HCT116 (cell line): ENCODE results near the gene MUC22. TPM values are rescaled to one million over a fixed set of nuclear protein-coding genes. Genes with fewer than 3 reads are reported as not detected.

ENCODE experiments used
- ATAC-seq: fragments of 200-7000 bp; cut with Tn5 transposase; 2 replicates; pipeline ENCODE4 v1.9.1; 2020; ENCODE audit warnings: mild to moderate bottlenecking, moderate library complexity
- BruUV-seq: library from RNA; stranded (reverse); fragments of 400-500 nt; replicated peaks from 2 replicates; lab custom pipeline; 2021; lab: Mats Ljungman, UMichigan
- CTCF ChIA-PET: fragments of 300-600 bp; sonication (Branson Sonifier 250); formaldehyde crosslinking; loops from one replicate; lab custom pipeline; 2021; ENCODE audit warnings: antibody characterized with exemption; lab: Charles Lee
- POLR2A ChIA-PET: fragments of 300-600, 350-600 bp; sonication (Branson Sonifier 250); formaldehyde crosslinking; loops from one replicate; lab custom pipeline; 2021; ENCODE audit warnings: antibody characterized with exemption; lab: Charles Lee
- RAD21 ChIA-PET, 2 experiments: fragments of 300-600 bp; sonication (Branson Sonifier 250); formaldehyde crosslinking; loops; one replicate each; lab custom pipeline; 2023; ENCODE audit warnings: low total read pairs in 2 of 2; ENCODE audit not compliant: uncharacterized antibody in 2 of 2, unreplicated experiment in 2 of 2, low non-redundant PET in 1 of 2; lab: Charles Lee
- DNase-seq: peaks from one replicate; pipeline ENCODE4 v3.0.0-alpha.2; 2010; ENCODE audit warnings: low read depth, low spot score
- H2AFZ ChIP-seq: fragments of 200-600 bp; shearing (Covaris generic), sonication (generic); 2 replicates; pipeline ENCODE4 v1.6.1; 2017; ENCODE audit warnings: low read depth, mixed run types, mixed read lengths, antibody characterized with exemption, low read length; ENCODE audit not compliant: poor library complexity, severe bottlenecking
- H3K27ac ChIP-seq: 2 replicates; pipeline ENCODE4 v1.5.1; 2012; ENCODE audit warnings: low read depth, low read length
- H3K27me3 ChIP-seq: fragments of 200-600 bp; sonication (generic); 2 replicates; pipeline ENCODE4 v1.6.1; 2016; ENCODE audit warnings: mixed run types, low read length, mixed read lengths; ENCODE audit not compliant: insufficient read depth
- H3K36me3 ChIP-seq, 2 experiments: fragments of 200-500 bp in 1 of 2; fragments of 200-600 bp in 1 of 2; sonication (Bioruptor generic) in 1 of 2; sonication (generic) in 1 of 2; 2 replicates each; pipeline versions ENCODE4 v1.5.1 to v1.6.1; 2014 to 2016; ENCODE audit warnings: low read length in 2 of 2, inconsistent platforms in 1 of 2, mixed read lengths in 1 of 2, mixed run types in 1 of 2; ENCODE audit not compliant: insufficient read depth in 2 of 2, control insufficient read depth in 1 of 2
- H3K4me1 ChIP-seq, 2 experiments: fragments of 200-600 bp in 1 of 2; sonication (generic) in 1 of 2; 2 replicates each; pipeline versions ENCODE4 v1.5.1 to v1.6.1; 2012 to 2017; ENCODE audit warnings: low read length in 2 of 2, inconsistent platforms in 1 of 2, mild to moderate bottlenecking in 1 of 2, mixed read lengths in 1 of 2, mixed run types in 1 of 2, moderate library complexity in 1 of 2; ENCODE audit not compliant: insufficient read depth in 2 of 2, control insufficient read depth in 1 of 2
- H3K4me2 ChIP-seq: fragments of 200-600 bp; sonication (generic); 2 replicates; pipeline ENCODE4 v1.6.1; 2017; ENCODE audit warnings: mixed run types, low read length, mixed read lengths
- H3K4me3 ChIP-seq, 2 experiments: fragments of 200-600 bp in 1 of 2; sonication (generic) in 1 of 2; replicated peaks in 1 of 2; 2 replicates each; pipeline ENCODE4 v1.5.1; 2011 to 2016; ENCODE audit warnings: low read length in 2 of 2, control low read depth in 1 of 2, low read depth in 1 of 2, mild to moderate bottlenecking in 1 of 2, mixed read lengths in 1 of 2, mixed run types in 1 of 2
- H3K79me2 ChIP-seq: fragments of 200-600 bp; sonication (generic); 2 replicates; pipeline ENCODE4 v1.6.1; 2017; ENCODE audit warnings: mild to moderate bottlenecking, mixed run types, low read length, moderate library complexity, mixed read lengths; ENCODE audit not compliant: insufficient read depth
- H3K9ac ChIP-seq: fragments of 200-600 bp; sonication (generic); 2 replicates; pipeline ENCODE4 v1.6.1; 2016; ENCODE audit warnings: low read length, mixed read lengths
- H3K9me2 ChIP-seq: fragments of 200-600 bp; sonication (generic), shearing (Covaris generic); 2 replicates; pipeline ENCODE4 v1.6.1; 2017; ENCODE audit warnings: mixed run types, mild to moderate bottlenecking, moderate library complexity; ENCODE audit not compliant: insufficient read depth
- H3K9me3 ChIP-seq, 2 experiments: fragments of 200-500 bp in 1 of 2; fragments of 200-600 bp in 1 of 2; sonication (Bioruptor generic) in 1 of 2; sonication (generic) in 1 of 2; 2 replicates each; pipeline ENCODE4 v1.6.1; 2014 to 2017; ENCODE audit warnings: low read length in 2 of 2, mixed read lengths in 2 of 2, inconsistent platforms in 1 of 2, low read depth in 1 of 2, mild to moderate bottlenecking in 1 of 2, mixed run types in 1 of 2, moderate library complexity in 1 of 2; ENCODE audit not compliant: control insufficient read depth in 1 of 2, insufficient read depth in 1 of 2
- H4K20me1 ChIP-seq: fragments of 200-600 bp; sonication (generic), shearing (Covaris generic); 2 replicates; pipeline ENCODE4 v1.6.1; 2017; ENCODE audit warnings: mixed run types, mild to moderate bottlenecking, moderate library complexity; ENCODE audit not compliant: insufficient read depth
- CBX3 ChIP-seq: IDR thresholded peaks from 2 replicates; pipeline ENCODE4 v1.6.1; 2012; ENCODE audit warnings: low read depth
- CTCF ChIP-seq, 3 experiments: fragments of 200-600 bp in 1 of 3; sonication (generic) in 1 of 3; IDR thresholded peaks in 2 of 3; conservative IDR thresholded peaks in 1 of 3; 2 replicates each; pipeline ENCODE4 v1.5.1; 2012 to 2017; ENCODE audit warnings: low read depth in 2 of 3, low read length in 2 of 3, antibody characterized with exemption in 1 of 3, borderline replicate concordance in 1 of 3, control low read depth in 1 of 3, mild to moderate bottlenecking in 1 of 3, mixed read lengths in 1 of 3, mixed run types in 1 of 3, moderate library complexity in 1 of 3; ENCODE audit not compliant: insufficient read depth in 1 of 3
- EGR1 ChIP-seq: IDR thresholded peaks from 2 replicates; pipeline ENCODE4 v1.6.1; 2012; ENCODE audit warnings: low read depth
- ELF1 ChIP-seq: IDR thresholded peaks from 2 replicates; pipeline ENCODE4 v1.6.1; 2012; ENCODE audit warnings: low read depth, borderline replicate concordance
- EZH2 ChIP-seq: fragments of 200-600 bp; sonication (generic); IDR thresholded peaks from 2 replicates; pipeline ENCODE4 v1.6.1; 2017; ENCODE audit warnings: antibody characterized with exemption, mixed run types
- EZH2phosphoT487 ChIP-seq: fragments of 200-600 bp; IDR thresholded peaks from 2 replicates; pipeline ENCODE4 v1.6.1; 2018; ENCODE audit warnings: antibody characterized with exemption, borderline replicate concordance
- JUND ChIP-seq: IDR thresholded peaks from 2 replicates; pipeline ENCODE4 v1.6.1; 2012
- POLR2A ChIP-seq: IDR thresholded peaks from 2 replicates; pipeline ENCODE4 v1.7.0; 2011; ENCODE audit warnings: borderline replicate concordance; ENCODE audit not compliant: insufficient read depth, insufficient read length; ENCODE audit errors: extremely low read depth
- POLR2AphosphoS5 ChIP-seq: IDR thresholded peaks from 2 replicates; pipeline ENCODE4 v1.6.1; 2011; ENCODE audit warnings: mild to moderate bottlenecking, low read depth, low read length, moderate library complexity
- RAD21 ChIP-seq: IDR thresholded peaks from 2 replicates; pipeline ENCODE4 v1.6.1; 2012; ENCODE audit warnings: low read depth, mild to moderate bottlenecking
- REST ChIP-seq: IDR thresholded peaks from 2 replicates; pipeline ENCODE4 v1.6.1; 2012; ENCODE audit warnings: low read depth
- SIN3A ChIP-seq: IDR thresholded peaks from 2 replicates; pipeline ENCODE4 v1.6.1; 2012; ENCODE audit warnings: low read depth
- SRF ChIP-seq: IDR thresholded peaks from 2 replicates; pipeline ENCODE4 v1.6.1; 2012; ENCODE audit warnings: low read depth
- TCF7L2 ChIP-seq: IDR thresholded peaks from 2 replicates; pipeline ENCODE4 v1.7.0; 2011; ENCODE audit warnings: borderline replicate concordance, inconsistent platforms; ENCODE audit not compliant: insufficient read depth, insufficient read length; ENCODE audit errors: extremely low read depth
- ZBTB33 ChIP-seq: IDR thresholded peaks from 2 replicates; pipeline ENCODE4 v1.6.1; 2011; ENCODE audit warnings: mild to moderate bottlenecking, low read length, moderate library complexity; ENCODE audit not compliant: insufficient replicate concordance; ENCODE audit errors: extremely low read depth
- ZFX ChIP-seq: fragments of 450-650 bp; IDR thresholded peaks from 2 replicates; pipeline ENCODE4 v1.6.1; 2017
- intact Hi-C: fragments of 100-400 bp; cut with micrococcal nuclease; formaldehyde crosslinking; loops from 2 replicates; pipeline ENCODE4 v1.10.0; 2022
- total RNA-seq: library from RNA; stranded (reverse); gene quantifications from one replicate; pipeline ENCODE4 v1.2.1, GENCODE V29; 2021; ENCODE audit not compliant: unreplicated experiment

The MUC22 gene
- total RNA-seq, 1 experiment from 2014 or later = not detected

- H3K27ac ChIP-seq = no peak overlapping the region
- RAD21 ChIA-PET = no interaction called here
- no peaks in the 10 kb centered on the region for H3K79me2 ChIP-seq
- no TSS peak for BruUV-seq
- H2AFZ ChIP-seq = no peak overlapping the region
- no peaks in the 10 kb centered on the region for H3K4me1 ChIP-seq
- ATAC-seq (no peak), DNase-seq (no peak)
- no peak overlapping the region for H3K9ac ChIP-seq
- no peak overlapping the region for H3K4me2 ChIP-seq
- no peaks in the 10 kb centered on the region for H4K20me1 ChIP-seq
- POLR2A ChIA-PET = no interaction called here
- CTCF ChIA-PET = no interaction called here
- H3K4me3 ChIP-seq = no peak overlapping the region
- no peaks in the 10 kb centered on the region for H3K9me2 ChIP-seq
- no peaks in the 10 kb centered on the region for H3K9me3 ChIP-seq
- TF ChIP-seq POLR2A (no peak), ELF1 (no peak), SIN3A (no peak), EZH2phosphoT487 (no peak), POLR2AphosphoS5 (no peak), RAD21 (no peak), JUND (no peak), SRF (no peak), ZFX (no peak), TCF7L2 (no peak), EZH2 (no peak), ZBTB33 (no peak), CTCF (IDR thresholded peaks at IDR 0.05 in 2 of 3, conservative IDR thresholded peaks at IDR 0.05 in 1 of 3; ENCODE audit: borderline replicate concordance in 1 of 3, insufficient read depth in 1 of 3, low read depth in 2 of 3, low read length in 2 of 3) (no peak), EGR1 (no peak), REST (no peak), CBX3 (no peak)
- no peaks in the 10 kb centered on the region for H3K27me3 ChIP-seq
- intact Hi-C loops = no loop called here
- H3K36me3 ChIP-seq = no peaks in the 10 kb centered on the region
Observed at GRCh38 chr6:31031095-31031494, 20.8 kb downstream of the MUC22 start.
